NCI-H2107 (cell line): ENCODE measurements around the gene RBFOX2.
"Not testable (repeated sequence)": the region's sequence is repeated elsewhere in the genome, so short reads cannot be mapped to it uniquely, and the experiment has no call there.

Source experiments
- DNase-seq: peaks from one replicate; lab custom pipeline; 2025; lab: John Stamatoyannopoulos, UW

Gene RBFOX2

DNA sequence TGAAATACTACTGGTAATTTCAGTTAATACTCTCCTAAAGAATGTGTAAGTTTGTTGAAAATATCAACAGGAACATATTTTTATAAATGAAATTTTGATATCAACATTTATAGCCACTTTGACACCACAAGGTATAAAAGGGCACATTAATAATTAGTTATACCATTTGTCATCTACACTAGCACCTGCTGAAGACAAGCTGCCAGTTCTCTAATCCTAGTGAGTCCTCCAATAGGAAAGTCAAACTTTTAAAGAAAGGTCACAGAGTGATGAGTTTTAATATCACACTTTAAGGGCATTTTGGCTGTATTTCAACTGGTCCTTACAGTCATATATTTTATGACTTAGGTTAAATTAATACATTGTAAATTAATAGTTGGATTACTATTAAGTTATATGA lies 258.6 kb downstream of the RBFOX2 start:
- no peak for DNase-seq

DNA sequence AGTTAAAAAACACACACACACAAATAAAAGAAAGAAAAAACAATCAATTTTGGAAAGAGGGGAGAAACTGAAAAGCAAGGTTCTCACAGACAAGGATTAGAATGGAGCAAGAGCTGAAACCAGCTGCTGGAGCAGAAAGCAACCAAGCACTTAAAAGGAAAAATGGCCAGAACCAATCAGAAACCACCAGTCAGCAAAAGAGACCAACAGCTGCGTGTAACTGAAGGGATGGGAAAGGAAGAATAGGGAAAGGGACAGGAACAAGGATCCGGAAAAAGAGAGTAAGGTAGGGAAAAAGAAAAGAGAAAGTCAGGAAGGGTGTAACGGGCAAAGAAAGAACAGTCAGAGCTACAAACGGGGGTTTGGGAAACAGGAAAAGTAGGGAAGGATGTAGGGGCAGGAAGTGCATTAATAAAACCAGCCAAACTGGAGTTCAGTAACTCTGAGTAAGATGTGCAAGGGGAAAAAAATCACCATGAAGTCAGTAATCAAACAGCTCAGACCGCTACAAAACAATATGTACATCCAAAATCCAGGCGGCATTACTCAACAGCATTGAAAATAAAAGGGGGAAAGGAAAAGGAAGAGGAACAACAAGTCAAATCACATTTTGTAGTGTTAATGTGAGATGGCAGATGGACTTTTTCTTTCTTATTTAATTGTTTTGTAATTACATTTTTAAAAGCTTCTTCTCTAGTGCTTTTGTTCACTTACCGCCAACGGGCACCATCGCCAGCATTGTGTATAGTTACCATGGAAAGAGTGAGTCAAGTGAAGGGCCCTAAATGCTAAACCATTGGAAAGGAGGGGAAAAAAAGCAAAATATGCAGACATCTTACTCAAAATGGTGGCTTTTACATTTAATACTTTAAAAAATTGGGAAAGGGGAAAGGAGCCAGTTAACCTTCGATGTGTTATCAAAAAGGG lies 261.7 kb downstream of the RBFOX2 start:
- no peak for DNase-seq

DNA sequence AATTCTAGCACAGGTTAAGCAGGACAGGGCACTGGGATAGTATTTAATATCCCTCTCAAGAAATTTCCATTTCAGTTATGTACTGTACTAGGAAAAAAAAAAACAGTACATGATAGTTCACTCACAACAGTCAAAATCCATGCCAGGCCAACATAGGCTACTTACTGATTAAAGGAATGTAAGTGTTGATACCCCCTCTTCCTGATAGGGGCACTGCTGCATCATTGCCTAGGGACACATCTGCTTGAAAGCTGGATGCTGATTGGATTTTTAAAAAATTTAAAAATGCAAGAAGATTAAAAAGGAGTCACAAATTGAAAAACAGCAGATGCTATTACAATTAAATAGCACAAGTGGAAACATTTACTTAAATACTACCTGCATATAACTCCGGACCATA lies 267.6 kb downstream of the RBFOX2 start:
- DNase-seq: no peak

DNA sequence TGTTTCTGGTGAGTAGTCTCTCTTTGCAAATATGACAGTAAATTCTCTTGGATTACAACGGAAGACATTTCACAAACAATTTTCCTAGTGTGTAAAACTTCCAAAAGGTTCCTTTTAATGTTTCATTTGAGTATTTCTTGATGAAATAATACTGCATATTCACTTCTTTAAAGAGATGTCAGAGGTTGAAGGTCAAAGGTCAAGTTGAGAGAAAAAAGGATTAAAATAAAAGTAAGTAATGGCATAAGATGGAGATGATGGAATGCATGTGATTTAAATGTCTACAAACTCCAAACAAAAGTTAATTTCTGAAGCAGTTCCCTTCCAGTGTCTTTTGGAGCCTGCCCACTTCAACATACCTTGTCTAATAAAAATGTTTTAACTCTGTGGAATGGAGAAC lies 270.2 kb downstream of the RBFOX2 start:
- no peak for DNase-seq

DNA sequence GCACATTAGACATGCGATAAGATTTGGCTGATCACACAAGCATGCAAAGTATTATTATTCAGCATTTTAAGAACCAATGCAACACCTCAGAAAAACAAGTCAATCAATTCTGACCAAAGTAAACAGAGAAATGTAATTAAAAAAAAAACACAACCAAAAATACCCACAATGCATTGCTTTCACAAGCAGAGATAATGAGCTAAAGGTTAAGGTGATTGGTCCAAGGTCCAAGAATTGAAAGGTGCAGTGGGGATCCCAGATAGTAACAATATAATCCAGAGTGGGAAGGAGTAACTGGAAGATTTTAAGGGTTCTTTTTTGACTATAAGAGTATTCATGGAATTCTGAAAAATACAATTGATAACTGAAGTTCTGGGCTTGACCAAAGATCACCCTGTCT lies 271.9 kb downstream of the RBFOX2 start:
- DNase-seq: no peak

GRCh38 chr22:35754761-35755160 lies 273.9 kb downstream of the RBFOX2 start:
- no peak for DNase-seq

- DNase-seq: no peak
Observed at GRCh38 chr22:35752863-35753189, 275.8 kb downstream of the RBFOX2 start.

DNA sequence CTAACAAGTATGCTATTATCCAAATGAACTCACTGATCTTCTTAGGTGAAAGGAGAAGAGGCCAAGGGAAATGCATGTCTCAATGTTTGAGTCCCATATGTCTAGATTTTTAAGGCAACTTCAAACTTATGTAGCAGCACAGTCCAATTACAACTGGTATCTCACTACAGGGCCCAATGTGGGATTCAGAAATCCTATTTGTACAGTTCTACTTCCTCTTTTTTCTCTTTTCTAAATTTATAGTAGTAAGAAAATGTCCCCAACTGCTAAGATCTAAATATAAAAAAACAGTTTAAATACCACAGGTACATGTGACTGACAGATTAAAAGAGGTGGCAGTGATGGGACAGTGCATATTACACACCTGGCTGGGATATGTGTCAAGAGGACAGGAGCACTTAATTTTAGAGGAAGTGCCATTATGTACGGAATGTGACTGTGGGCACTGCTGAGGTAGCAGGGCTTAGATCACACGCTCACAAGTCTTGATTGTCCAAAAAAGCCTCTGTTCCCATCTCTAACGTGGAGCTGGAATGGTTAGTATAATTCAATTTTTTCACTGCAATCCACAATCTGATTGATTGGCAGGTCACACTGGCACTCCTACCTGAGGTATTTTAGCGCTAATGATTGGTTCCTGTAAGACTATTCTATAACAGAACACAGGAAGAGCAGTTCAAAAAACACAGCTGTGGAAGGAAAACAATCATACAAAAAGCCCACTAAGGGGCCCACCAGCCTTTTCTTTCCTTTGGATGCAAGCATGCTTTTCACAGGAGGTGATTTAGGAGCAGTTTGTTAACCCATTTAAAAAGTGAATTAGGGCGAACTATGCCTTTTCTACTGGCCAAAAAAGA lies 276.4 kb downstream of the RBFOX2 start:
- DNase-seq: no peak

DNA sequence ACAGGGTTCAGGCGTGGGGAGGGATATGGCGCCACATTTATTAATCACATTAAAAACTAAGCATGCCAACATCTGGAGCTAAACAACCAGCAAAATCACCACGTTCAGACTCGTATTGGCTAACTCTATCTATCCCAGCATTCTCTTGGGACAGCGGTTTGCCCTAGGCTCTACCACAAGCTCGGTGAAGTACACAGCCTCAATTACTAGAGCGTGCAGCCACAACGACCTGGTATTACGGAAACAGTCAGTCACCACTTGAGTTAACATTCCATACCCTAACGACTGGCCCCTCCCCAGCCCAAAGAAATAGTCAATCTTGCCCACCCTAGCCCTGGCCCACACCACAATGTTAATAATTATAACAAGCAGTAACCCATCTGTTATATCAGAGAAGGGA lies 278.8 kb downstream of the RBFOX2 start:
- DNase-seq: no peak

DNA sequence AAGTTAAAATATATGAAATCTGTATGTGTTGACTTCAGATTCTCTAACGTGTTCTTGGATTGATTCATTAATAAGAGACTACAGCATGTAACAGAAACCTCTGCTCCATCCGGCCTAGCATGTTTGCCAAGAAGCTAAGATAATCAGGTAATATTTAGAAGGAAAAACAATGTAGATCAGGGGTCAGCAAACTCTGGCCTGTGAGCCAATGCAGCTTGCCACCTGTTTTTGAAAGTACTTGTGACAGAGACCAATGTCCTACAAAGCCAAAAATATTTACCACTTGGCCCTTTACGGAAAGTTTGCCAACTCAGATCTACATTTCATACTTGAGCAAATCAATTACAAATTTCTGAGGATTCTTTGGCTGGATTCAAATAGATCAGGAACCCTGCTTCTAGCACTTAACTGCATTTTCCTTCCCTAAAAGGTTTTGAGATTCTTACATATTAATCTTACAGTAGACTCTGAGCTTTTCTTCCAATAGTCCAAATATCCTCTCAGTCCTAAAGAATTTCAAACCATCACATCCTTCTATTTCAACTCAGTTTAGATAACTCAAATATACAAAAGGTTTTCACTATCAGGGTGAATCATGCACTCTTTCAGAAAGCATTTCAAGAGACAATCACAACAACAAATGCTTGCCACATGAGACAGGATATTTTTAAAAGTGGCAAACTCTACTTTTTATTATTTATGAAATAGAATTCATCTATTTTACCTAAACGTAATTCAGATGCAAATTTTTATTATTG lies 281.5 kb downstream of the RBFOX2 start:
- DNase-seq: no peak

GRCh38 chr22:35746248-35746647 lies 282.4 kb downstream of the RBFOX2 start:
- no peak for DNase-seq

GRCh38 chr22:35743326-35743860 lies 285.2 kb downstream of the RBFOX2 start:
- DNase-seq: no peak

- no peak for DNase-seq
Observed at GRCh38 chr22:35742342-35743100, 286.1 kb downstream of the RBFOX2 start.

GRCh38 chr22:35740616-35741015 lies 288.0 kb downstream of the RBFOX2 start:
- DNase-seq: no peak

DNA sequence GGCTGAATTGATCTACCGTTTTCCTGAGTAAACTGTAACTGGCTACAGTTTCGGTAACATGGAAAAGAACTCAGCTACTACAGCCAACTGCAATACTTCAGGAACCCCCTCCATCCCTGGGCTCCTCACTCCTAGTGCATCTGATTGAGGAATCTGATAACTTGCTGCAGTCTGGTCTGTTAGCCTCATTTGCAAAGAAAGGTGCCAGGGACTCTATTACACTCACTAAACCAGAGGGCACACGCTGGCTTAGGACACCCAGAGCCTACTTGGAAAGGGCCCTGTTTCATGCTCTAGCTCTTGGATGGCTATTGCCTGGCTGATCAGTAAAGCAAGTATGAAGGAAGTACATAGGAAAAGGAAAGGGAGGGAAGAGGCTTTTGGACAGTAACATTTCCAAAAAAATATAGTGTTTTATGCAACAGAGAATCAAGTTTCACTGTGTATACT lies 288.7 kb downstream of the RBFOX2 start:
- no peak for DNase-seq

DNA sequence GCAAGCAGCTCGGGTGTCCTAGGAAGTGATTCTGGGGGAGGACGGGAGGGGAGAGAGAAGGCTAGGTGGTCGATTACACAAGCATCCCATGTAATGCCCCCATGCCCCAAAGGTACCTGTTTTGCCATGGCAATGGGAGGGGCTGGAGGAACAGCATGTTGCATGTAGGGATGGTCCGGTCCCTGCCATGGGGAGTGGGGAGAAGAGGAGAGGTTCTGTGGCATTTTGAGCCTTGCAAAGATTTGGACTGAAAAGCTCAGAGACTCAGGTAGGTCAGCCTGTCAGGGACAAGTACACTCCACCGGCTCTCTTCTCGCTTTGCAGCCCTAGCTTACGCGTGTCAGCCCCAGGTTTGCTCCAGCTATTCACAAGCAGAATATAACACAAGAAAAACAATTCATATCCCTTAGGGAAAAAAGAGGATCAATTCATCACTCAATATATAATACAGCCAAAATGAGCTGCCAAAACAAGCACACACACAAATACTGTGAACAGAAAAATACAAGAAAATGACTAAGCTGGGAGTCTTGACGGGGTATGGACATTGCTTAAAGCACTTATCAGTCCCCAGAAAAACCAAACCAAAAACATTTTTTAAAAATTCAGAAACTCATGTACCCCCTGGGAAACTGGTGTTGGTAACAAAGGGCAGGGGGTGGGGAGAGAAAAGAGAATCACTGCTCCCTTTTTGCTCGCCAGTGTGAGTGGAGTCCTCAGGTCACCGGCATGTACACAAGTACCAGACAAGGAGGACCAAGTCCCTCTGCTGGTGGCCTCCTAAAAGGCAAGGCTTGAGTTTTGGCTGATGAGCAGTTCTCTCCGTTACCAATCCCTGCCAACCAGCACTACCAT lies 289.3 kb downstream of the RBFOX2 start:
- no peak for DNase-seq

- DNase-seq: not testable (repeated sequence)
Observed at GRCh38 chr22:35737886-35738285, 290.7 kb downstream of the RBFOX2 start.

DNA sequence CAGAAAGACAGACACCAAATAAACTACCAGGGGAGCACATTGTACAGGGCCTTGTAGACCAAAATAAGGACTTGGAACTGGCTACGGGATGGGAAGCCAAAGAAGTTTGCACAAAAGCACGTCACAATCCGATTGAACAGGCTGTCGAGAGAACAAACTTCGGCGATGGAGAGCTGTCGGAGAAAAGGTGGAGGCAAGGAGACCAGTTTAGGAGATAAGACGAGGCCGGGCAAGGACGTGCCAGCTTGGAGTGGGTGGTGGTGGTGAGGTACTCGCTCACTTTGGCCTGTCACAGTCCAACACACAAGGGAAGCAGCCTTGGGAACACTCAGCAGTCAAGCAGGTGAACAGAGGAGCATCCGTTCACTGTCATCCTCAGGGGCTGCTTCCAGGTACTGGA lies 291.9 kb downstream of the RBFOX2 start:
- no peak for DNase-seq

- DNase-seq: no peak
Observed at GRCh38 chr22:35736166-35736565, 292.5 kb downstream of the RBFOX2 start.

GRCh38 chr22:35735542-35735941 lies 293.1 kb downstream of the RBFOX2 start:
- DNase-seq: no peak

DNA sequence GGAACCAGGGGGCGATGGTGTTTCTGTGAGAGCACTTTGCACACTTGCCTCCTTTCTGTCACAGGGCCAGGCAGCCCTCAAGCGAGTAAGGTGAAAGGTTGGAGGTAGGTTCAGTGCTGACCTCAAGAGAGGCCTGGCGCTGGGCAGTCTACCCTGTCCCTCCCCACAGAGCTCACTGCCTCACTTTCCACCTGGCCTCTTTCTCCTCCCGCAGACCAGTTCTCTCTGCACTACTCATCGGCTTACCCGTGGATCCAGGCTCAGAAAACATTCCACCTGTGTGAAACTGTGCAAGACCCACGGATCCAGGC lies 294.2 kb downstream of the RBFOX2 start:
- no peak for DNase-seq
